ENCODE data around the gene RNF10. TPM values are rescaled to one million over a fixed set of nuclear protein-coding genes. Genes with fewer than 3 reads are reported as not detected.

The RNF10 gene
- total and polyA plus RNA-seq, 9 of the 15 experiments (the other 6 are each of a cell fraction or from before 2014, with no cell fraction given): 43.0 to 139 (median 80.1) TPM

DNA sequence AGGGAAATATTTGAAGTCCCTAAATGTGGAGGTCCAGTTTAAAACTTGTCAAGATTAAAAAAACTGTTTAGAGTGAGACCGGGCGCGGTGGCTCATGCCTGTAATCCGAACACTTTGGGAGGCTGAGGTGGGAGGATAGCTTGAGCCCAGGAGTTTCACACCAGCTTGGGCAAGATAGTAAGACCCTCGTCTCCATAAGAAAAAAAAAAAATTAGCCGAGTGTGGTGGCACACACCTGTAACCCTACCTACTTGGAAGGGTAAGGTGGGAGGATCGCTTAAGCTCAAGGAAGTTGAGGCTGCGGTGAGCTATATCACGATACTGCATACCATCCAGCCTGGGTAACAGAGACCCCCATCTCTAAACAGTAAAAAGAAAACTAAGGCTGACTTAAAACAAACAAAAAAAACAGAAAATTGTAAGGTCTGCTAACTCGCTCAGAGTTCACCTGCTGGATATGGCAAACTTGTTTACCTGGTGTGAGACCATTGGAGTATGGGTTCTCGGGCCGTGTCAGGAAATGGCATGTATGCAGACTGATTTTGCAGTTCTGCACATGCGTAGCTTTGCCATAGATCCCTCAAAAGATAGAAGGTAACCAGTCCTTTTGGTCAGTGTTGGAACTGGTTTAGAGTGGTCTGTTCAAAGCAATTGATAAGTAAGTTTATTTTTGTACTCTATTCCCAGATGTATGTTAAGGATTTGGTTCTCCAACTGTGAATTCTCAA, 2.1 kb downstream of the RNF10 start:
- ChIA-PET CTCF (ENCODE audit: low intra/inter-chr PET ratio) (no interaction called here), POLR2A (interaction anchor here (0.8 to 1.6 kb wide), 4 partner anchors 10 to 41 kb away, joined by 3 read pairs; no protein-coding TSS in a partner anchor)
- FAIRE-seq (no peak), DNase-seq (ENCODE audit: extremely low read depth in 1 of 4, low spot score in 3 of 4) (peak in 1 of 4 experiments; percentile 21), ATAC-seq (no peak)
- Histone ChIP-seq H3K9ac (ENCODE audit: insufficient read depth in 1 of 2, low read depth in 2 of 2, low read length in 2 of 2) (peak overlapping the region; percentile 54 to 91; a peak in 3 of 4 replicates), H3K4me3 (peak overlapping the region; percentile 99; the same call in 1 of the 2 replicates), H3K4me2 (ENCODE audit: insufficient read depth, low read length) (peak overlapping the region; percentile 98), H2AFZ (ENCODE audit: low read depth, low read length) (no peak overlapping the region), H4K20me1 (replicated peaks; ENCODE audit: control insufficient read depth, insufficient read depth, low read length) (peaks cover 59% of the 10 kb centered on the region), H3K27ac (ENCODE audit: extremely low read depth, low read depth, low read length) (no peak overlapping the region), H3K9me3 (replicated peaks; ENCODE audit: control insufficient read depth, insufficient read depth, low read depth, low read length) (no peaks in the 10 kb centered on the region), H3K79me2 (ENCODE audit: control insufficient read depth, insufficient read depth, low read length) (peaks cover 64% of the 10 kb centered on the region), H3K36me3 (ENCODE audit: control insufficient read depth, insufficient read depth, low read length) (peaks cover 41% of the 10 kb centered on the region), H3K9me1 (ENCODE audit: control insufficient read depth, insufficient read depth, low read length) (no peaks in the 10 kb centered on the region), H3K4me1 (replicated peaks in 1 of 2; ENCODE audit: control insufficient read depth in 2 of 2, insufficient read depth in 2 of 2, low read length in 2 of 2) (peaks cover 34 to 49% of the 10 kb centered on the region in 2 experiments), H3K27me3 (ENCODE audit: control insufficient read depth in 2 of 2, insufficient read depth in 2 of 2, low read length in 2 of 2) (no peaks in the 10 kb centered on the region)
- 58% methylated on average over 12 of the region's 13 CpGs for WGBS (ENCODE audit: insufficient coverage, low coverage, missing lambda C conversion rate)
- intact Hi-C loops (cut with micrococcal nuclease) (no loop called here), in situ Hi-C loops (cut with MboI) (no loop called here)
- no TSS peak for BruUV-seq (replicated peaks)
- TF ChIP-seq, protein P1, sequence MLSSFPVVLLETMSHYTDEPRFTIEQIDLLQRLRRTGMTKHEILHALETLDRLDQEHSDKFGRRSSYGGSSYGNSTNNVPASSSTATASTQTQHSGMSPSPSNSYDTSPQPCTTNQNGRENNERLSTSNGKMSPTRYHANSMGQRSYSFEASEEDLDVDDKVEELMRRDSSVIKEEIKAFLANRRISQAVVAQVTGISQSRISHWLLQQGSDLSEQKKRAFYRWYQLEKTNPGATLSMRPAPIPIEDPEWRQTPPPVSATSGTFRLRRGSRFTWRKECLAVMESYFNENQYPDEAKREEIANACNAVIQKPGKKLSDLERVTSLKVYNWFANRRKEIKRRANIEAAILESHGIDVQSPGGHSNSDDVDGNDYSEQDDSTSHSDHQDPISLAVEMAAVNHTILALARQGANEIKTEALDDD (IDR thresholded peaks at IDR 0.05): peak; percentile 88
- TF ChIP-seq ZNF232 (CRISPR knock-in tag; IDR thresholded peaks at IDR 0.05) (no peak), PHTF2 (CRISPR knock-in tag; IDR thresholded peaks at IDR 0.05) (no peak), RBFOX2 (IDR thresholded peaks at IDR 0.05; ENCODE audit: low read depth, low read length) (0 out of 2 replicates have a peak, but pooled peaks have one; percentile 28), FUS (optimal IDR thresholded peaks at IDR 0.05; ENCODE audit: low read depth, low read length) (no peak), SRSF7 (optimal IDR thresholded peaks at IDR 0.05; ENCODE audit: low read depth, low read length) (no peak), ZNF57 (CRISPR knock-in tag; IDR thresholded peaks at IDR 0.05) (no peak)
- TF ChIP-seq, protein P2, sequence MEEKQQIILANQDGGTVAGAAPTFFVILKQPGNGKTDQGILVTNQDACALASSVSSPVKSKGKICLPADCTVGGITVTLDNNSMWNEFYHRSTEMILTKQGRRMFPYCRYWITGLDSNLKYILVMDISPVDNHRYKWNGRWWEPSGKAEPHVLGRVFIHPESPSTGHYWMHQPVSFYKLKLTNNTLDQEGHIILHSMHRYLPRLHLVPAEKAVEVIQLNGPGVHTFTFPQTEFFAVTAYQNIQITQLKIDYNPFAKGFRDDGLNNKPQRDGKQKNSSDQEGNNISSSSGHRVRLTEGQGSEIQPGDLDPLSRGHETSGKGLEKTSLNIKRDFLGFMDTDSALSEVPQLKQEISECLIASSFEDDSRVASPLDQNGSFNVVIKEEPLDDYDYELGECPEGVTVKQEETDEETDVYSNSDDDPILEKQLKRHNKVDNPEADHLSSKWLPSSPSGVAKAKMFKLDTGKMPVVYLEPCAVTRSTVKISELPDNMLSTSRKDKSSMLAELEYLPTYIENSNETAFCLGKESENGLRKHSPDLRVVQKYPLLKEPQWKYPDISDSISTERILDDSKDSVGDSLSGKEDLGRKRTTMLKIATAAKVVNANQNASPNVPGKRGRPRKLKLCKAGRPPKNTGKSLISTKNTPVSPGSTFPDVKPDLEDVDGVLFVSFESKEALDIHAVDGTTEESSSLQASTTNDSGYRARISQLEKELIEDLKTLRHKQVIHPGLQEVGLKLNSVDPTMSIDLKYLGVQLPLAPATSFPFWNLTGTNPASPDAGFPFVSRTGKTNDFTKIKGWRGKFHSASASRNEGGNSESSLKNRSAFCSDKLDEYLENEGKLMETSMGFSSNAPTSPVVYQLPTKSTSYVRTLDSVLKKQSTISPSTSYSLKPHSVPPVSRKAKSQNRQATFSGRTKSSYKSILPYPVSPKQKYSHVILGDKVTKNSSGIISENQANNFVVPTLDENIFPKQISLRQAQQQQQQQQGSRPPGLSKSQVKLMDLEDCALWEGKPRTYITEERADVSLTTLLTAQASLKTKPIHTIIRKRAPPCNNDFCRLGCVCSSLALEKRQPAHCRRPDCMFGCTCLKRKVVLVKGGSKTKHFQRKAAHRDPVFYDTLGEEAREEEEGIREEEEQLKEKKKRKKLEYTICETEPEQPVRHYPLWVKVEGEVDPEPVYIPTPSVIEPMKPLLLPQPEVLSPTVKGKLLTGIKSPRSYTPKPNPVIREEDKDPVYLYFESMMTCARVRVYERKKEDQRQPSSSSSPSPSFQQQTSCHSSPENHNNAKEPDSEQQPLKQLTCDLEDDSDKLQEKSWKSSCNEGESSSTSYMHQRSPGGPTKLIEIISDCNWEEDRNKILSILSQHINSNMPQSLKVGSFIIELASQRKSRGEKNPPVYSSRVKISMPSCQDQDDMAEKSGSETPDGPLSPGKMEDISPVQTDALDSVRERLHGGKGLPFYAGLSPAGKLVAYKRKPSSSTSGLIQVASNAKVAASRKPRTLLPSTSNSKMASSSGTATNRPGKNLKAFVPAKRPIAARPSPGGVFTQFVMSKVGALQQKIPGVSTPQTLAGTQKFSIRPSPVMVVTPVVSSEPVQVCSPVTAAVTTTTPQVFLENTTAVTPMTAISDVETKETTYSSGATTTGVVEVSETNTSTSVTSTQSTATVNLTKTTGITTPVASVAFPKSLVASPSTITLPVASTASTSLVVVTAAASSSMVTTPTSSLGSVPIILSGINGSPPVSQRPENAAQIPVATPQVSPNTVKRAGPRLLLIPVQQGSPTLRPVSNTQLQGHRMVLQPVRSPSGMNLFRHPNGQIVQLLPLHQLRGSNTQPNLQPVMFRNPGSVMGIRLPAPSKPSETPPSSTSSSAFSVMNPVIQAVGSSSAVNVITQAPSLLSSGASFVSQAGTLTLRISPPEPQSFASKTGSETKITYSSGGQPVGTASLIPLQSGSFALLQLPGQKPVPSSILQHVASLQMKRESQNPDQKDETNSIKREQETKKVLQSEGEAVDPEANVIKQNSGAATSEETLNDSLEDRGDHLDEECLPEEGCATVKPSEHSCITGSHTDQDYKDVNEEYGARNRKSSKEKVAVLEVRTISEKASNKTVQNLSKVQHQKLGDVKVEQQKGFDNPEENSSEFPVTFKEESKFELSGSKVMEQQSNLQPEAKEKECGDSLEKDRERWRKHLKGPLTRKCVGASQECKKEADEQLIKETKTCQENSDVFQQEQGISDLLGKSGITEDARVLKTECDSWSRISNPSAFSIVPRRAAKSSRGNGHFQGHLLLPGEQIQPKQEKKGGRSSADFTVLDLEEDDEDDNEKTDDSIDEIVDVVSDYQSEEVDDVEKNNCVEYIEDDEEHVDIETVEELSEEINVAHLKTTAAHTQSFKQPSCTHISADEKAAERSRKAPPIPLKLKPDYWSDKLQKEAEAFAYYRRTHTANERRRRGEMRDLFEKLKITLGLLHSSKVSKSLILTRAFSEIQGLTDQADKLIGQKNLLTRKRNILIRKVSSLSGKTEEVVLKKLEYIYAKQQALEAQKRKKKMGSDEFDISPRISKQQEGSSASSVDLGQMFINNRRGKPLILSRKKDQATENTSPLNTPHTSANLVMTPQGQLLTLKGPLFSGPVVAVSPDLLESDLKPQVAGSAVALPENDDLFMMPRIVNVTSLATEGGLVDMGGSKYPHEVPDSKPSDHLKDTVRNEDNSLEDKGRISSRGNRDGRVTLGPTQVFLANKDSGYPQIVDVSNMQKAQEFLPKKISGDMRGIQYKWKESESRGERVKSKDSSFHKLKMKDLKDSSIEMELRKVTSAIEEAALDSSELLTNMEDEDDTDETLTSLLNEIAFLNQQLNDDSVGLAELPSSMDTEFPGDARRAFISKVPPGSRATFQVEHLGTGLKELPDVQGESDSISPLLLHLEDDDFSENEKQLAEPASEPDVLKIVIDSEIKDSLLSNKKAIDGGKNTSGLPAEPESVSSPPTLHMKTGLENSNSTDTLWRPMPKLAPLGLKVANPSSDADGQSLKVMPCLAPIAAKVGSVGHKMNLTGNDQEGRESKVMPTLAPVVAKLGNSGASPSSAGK (IDR thresholded peaks at IDR 0.05): no peak

Data from K562 (cell line).